SU-DHL-6 (cell line): ENCODE measurements around the gene OTUD5.
A peak's percentile ranks its signal among the peaks of the same experiment; 100 is the strongest.

Source experiments
- H2AFZ ChIP-seq: fragments of 200-600 bp; sonication (generic); 2 replicates; pipeline ENCODE4 v1.6.1; 2014; ENCODE audit warnings: low read depth, mild to moderate bottlenecking, moderate library complexity, mixed read lengths, antibody characterized with exemption, low read length; ENCODE audit not compliant: severe bottlenecking
- H3F3A ChIP-seq: fragments of 200-600 bp; shearing (Covaris generic); 2 replicates; pipeline ENCODE4 v1.6.0; 2016; ENCODE audit warnings: antibody characterized with exemption, mild to moderate bottlenecking; ENCODE audit not compliant: insufficient read depth
- H3K27ac ChIP-seq: fragments of 200-600 bp; sonication (generic); 2 replicates; pipeline ENCODE4 v1.5.1; 2016; ENCODE audit warnings: low read depth, mild to moderate bottlenecking, low read length, moderate library complexity, mixed read lengths
- H3K27me3 ChIP-seq: fragments of 200-600 bp; sonication (generic), shearing (Covaris generic); 2 replicates; pipeline ENCODE4 v1.6.0; 2014; ENCODE audit warnings: mild to moderate bottlenecking, low read length
- H3K36me3 ChIP-seq: fragments of 200-600 bp; sonication (generic); 2 replicates; pipeline ENCODE4 v1.6.1; 2014; ENCODE audit warnings: mild to moderate bottlenecking, low read length, mixed read lengths
- H3K4me2 ChIP-seq: fragments of 300-600, 200-600 bp; shearing (Covaris generic), sonication (generic); 2 replicates; pipeline ENCODE4 v1.6.0; 2014; ENCODE audit warnings: low read length, low read depth, mild to moderate bottlenecking; ENCODE audit not compliant: poor library complexity, severe bottlenecking
- H3K4me3 ChIP-seq: fragments of 200-600 bp; sonication (generic); 2 replicates; pipeline ENCODE4 v1.5.1; 2014; ENCODE audit warnings: antibody characterized with exemption, low read length, mild to moderate bottlenecking, mixed read lengths; ENCODE audit not compliant: insufficient read depth, poor library complexity, severe bottlenecking
- H3K79me2 ChIP-seq: fragments of 200-600 bp; sonication (generic); 2 replicates; pipeline ENCODE4 v1.6.1; 2014; ENCODE audit warnings: mild to moderate bottlenecking, low read length, moderate library complexity; ENCODE audit not compliant: insufficient read depth
- H3K9ac ChIP-seq: fragments of 200-600 bp; sonication (generic); 2 replicates; pipeline ENCODE4 v1.7.0; 2014; ENCODE audit warnings: mild to moderate bottlenecking, low read length
- H3K9me2 ChIP-seq: fragments of 200-600 bp; sonication (generic); replicated peaks from 2 replicates; pipeline ENCODE4 v1.6.1; 2014; ENCODE audit warnings: low read length; ENCODE audit not compliant: insufficient read depth
- H3K9me3 ChIP-seq: fragments of 200-600 bp; sonication (generic); 2 replicates; pipeline ENCODE4 v1.6.1; 2014; ENCODE audit warnings: low read length, mixed read lengths; ENCODE audit not compliant: insufficient read depth
- H4K20me1 ChIP-seq: fragments of 200-600 bp; sonication (generic); 2 replicates; pipeline ENCODE4 v1.6.1; 2014; ENCODE audit warnings: low read depth, mild to moderate bottlenecking, antibody characterized with exemption, low read length, moderate library complexity, mixed read lengths
- EZH2phosphoT487 ChIP-seq: fragments of 200-600 bp; sonication (generic), shearing (Covaris generic); conservative IDR thresholded peaks from 2 replicates; pipeline ENCODE4 v1.6.1; 2018; ENCODE audit warnings: mild to moderate bottlenecking, antibody characterized with exemption, low read length, moderate library complexity, mixed read lengths
- TF ChIP-seq, protein P1 (sequence below): fragments of 200-600 bp; sonication (generic); IDR thresholded peaks from one replicate; pipeline ENCODE4 v1.5.1; 2017; ENCODE audit warnings: antibody characterized with exemption, mild to moderate bottlenecking, low read length, moderate library complexity; ENCODE audit not compliant: insufficient read depth, poor library complexity, severe bottlenecking

Gene OTUD5

DNA sequence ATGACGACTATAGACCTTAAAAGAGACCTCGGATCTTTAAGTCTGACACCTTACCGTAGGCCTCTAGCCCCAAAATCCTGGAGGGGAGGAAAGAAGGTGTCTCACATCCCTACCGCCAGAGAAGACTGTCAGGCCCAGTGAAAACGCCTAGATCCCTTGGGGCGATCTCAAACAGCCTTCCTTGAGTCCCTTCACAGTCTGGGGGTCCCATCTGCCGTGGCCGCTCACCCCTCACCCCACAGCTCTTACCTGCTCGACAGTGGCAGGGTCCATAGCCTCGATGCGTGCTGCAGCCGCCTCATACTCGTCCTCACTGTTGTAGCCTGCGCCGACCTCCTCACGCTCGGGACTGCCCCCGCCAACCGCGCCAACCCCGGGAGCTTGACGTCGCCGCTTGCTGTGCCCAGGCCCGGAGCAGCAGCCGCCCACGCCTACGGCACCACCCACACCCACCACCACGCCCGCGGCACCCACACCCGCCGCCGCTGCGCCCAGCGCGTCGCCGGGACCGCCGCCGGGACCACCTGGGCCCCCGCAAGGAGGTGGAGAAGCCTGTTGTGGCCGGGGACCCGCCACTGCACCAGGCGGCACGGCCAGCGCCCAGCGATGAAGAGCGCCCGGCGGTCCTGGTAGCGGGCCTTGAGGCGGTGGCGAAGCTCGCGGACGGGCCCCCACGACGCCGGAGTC is 536 bp downstream of the OTUD5 start:
- Histone ChIP-seq H3K4me2 (peak overlapping the region; percentile 77), H3F3A (no peaks in the 10 kb centered on the region), H3K79me2 (peaks cover 12% of the 10 kb centered on the region; the same call in 1 of the 2 replicates), H2AFZ (no peak overlapping the region), H3K27me3 (no peaks in the 10 kb centered on the region), H3K9me3 (no peaks in the 10 kb centered on the region), H3K9me2 (no peaks in the 10 kb centered on the region), H3K4me3 (peak overlapping the region; percentile 53), H4K20me1 (no peaks in the 10 kb centered on the region), H3K27ac (peak overlapping the region; percentile 84; the same call in 1 of the 2 replicates), H3K9ac (peak overlapping the region; percentile 75), H3K36me3 (no peaks in the 10 kb centered on the region)
- no peak for TF ChIP-seq EZH2phosphoT487
- TF ChIP-seq, protein P1, sequence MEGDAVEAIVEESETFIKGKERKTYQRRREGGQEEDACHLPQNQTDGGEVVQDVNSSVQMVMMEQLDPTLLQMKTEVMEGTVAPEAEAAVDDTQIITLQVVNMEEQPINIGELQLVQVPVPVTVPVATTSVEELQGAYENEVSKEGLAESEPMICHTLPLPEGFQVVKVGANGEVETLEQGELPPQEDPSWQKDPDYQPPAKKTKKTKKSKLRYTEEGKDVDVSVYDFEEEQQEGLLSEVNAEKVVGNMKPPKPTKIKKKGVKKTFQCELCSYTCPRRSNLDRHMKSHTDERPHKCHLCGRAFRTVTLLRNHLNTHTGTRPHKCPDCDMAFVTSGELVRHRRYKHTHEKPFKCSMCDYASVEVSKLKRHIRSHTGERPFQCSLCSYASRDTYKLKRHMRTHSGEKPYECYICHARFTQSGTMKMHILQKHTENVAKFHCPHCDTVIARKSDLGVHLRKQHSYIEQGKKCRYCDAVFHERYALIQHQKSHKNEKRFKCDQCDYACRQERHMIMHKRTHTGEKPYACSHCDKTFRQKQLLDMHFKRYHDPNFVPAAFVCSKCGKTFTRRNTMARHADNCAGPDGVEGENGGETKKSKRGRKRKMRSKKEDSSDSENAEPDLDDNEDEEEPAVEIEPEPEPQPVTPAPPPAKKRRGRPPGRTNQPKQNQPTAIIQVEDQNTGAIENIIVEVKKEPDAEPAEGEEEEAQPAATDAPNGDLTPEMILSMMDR = no peak

DNA sequence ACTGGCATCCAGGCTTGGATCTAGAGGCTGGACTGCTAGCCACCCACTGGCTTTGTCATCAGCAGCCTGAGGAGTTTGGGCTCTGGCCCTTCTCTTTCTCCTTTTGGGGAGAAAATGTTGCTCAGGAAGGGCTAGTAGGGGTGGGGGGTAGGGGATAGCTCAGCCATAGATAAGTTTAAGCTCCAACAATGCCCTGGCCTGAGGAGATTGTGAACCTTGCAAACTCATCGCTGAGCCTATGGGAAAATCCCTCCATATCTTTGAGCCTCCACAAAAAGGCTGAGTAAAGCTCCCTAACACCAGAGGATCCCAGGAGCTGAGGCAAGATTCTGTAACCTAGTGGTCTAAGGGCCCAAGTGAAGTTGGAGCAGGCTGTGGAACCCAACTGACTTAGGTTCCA is 8.8 kb downstream of the OTUD5 start:
- H3F3A ChIP-seq = no peaks in the 10 kb centered on the region
- no peak overlapping the region for H3K4me2 ChIP-seq
- H3K27me3 ChIP-seq = no peaks in the 10 kb centered on the region
- H3K9ac ChIP-seq = no peak overlapping the region
- no peaks in the 10 kb centered on the region for H3K9me3 ChIP-seq
- H4K20me1 ChIP-seq = no peaks in the 10 kb centered on the region
- TF ChIP-seq EZH2phosphoT487 = no peak
- TF ChIP-seq, protein P1 = no peak
- no peak overlapping the region for H2AFZ ChIP-seq
- H3K4me3 ChIP-seq = no peak overlapping the region
- H3K27ac ChIP-seq = no peak overlapping the region
- H3K9me2 ChIP-seq = no peaks in the 10 kb centered on the region
- no peaks in the 10 kb centered on the region for H3K36me3 ChIP-seq
- H3K79me2 ChIP-seq = no peaks in the 10 kb centered on the region

DNA sequence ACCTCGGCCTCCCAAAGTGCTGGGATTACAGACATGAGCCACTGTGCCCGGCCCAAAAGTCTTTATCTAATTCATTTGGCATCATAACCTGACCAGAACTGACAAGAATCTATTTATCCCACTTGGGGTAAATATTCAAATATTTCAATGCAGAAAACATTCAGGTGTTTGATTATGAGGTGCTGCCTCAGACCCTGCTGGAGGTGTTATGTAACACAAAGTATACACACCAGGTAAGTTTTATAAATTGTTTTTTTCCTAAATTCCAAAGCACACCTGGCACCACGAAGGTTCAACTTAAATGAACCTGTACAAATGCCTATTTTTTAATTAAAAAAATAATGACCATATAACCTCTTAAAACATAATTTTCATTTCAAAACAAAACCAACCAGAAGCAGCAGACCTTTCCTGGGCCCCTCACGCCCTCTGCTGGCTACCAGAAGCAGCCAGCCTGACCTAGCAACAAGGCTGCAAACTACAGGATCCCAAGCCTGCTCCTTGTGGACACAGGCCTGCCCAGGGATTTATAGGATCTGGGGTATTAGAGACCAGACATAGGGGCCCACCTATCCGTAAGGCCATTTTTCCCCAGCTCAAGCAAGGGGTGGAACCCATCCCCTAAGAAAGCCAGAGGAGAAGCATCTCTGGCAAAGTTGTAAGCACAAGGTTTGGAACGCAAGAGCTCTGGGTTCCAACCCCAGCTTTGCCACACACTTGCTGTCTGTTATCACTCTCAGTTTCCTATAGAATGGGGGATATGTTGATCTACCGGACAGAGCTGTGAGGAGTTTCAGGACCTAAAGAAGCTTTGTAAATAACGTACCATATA is 11.7 kb downstream of the OTUD5 start:
- H3K4me3 ChIP-seq = no peak overlapping the region
- H3K4me2 ChIP-seq = no peak overlapping the region
- no peaks in the 10 kb centered on the region for H3K9me2 ChIP-seq
- no peaks in the 10 kb centered on the region for H3K9me3 ChIP-seq
- H4K20me1 ChIP-seq = no peaks in the 10 kb centered on the region
- no peak for TF ChIP-seq EZH2phosphoT487
- TF ChIP-seq, protein P1 = peak; percentile 60
- no peak overlapping the region for H3K27ac ChIP-seq
- H2AFZ ChIP-seq = no peak overlapping the region
- H3K27me3 ChIP-seq = no peaks in the 10 kb centered on the region
- H3K79me2 ChIP-seq = no peaks in the 10 kb centered on the region
- H3K9ac ChIP-seq = no peak overlapping the region
- H3F3A ChIP-seq = no peaks in the 10 kb centered on the region
- H3K36me3 ChIP-seq = no peaks in the 10 kb centered on the region
